HepG2 (cell line): Measurements from ENCODE around the gene SLC12A3. TPM values are rescaled to one million over a fixed set of nuclear protein-coding genes. Genes with fewer than 3 reads are reported as not detected.
A peak's percentile ranks its signal among the peaks of the same experiment; 100 is the strongest.

ENCODE experiments used
- CAMTA2 ChIP-seq: sonication (generic); formaldehyde crosslinking; IDR thresholded peaks from 2 replicates; pipeline ENCODE4 v1.4.0; 2020; ENCODE audit warnings: mild to moderate bottlenecking, missing genetic modification reagents, borderline replicate concordance
- HCFC1 ChIP-seq: fragments of 150-350 bp; IDR thresholded peaks from 2 replicates; pipeline ENCODE4 v1.6.1; 2014; ENCODE audit warnings: low read depth, low read length
- HIVEP1 ChIP-seq: sonication (generic); formaldehyde crosslinking; IDR thresholded peaks from 2 replicates; pipeline ENCODE4 v1.4.0; 2020; ENCODE audit warnings: mild to moderate bottlenecking, missing genetic modification reagents
- HNF4A ChIP-seq: sonication (generic); formaldehyde crosslinking; IDR thresholded peaks from 2 replicates; pipeline ENCODE4 v1.4.0; 2020; ENCODE audit warnings: missing genetic modification reagents
- KDM6A ChIP-seq: IDR thresholded peaks from 2 replicates; pipeline ENCODE4 v1.6.1; 2016; ENCODE audit warnings: low read depth
- KMT2B ChIP-seq: IDR thresholded peaks from 2 replicates; pipeline ENCODE4 v1.6.1; 2016; ENCODE audit warnings: missing genetic modification reagents, missing compliant biosample characterization
- MXI1 ChIP-seq: IDR thresholded peaks from 3 replicates; pipeline ENCODE4 v1.6.1; 2012; ENCODE audit warnings: low read depth, low read length, inconsistent platforms, borderline replicate concordance
- MYC ChIP-seq: sonication (generic); formaldehyde crosslinking; IDR thresholded peaks from 2 replicates; pipeline ENCODE4 v1.9.0; 2021; ENCODE audit warnings: missing genetic modification reagents, borderline replicate concordance
- TOE1 ChIP-seq: sonication (generic); formaldehyde crosslinking; IDR thresholded peaks from 2 replicates; pipeline ENCODE4 v1.4.0; 2020; ENCODE audit warnings: mild to moderate bottlenecking, missing genetic modification reagents
- TOPORS ChIP-seq: sonication (generic); formaldehyde crosslinking; IDR thresholded peaks from 2 replicates; pipeline ENCODE4 v1.8.0; 2023; ENCODE audit warnings: mild to moderate bottlenecking, missing genetic modification reagents
- XBP1 ChIP-seq: sonication (generic); formaldehyde crosslinking; IDR thresholded peaks from 2 replicates; pipeline ENCODE4 v1.5.0; 2020; ENCODE audit warnings: missing genetic modification reagents
- ZNF180 ChIP-seq: sonication (generic); formaldehyde crosslinking; IDR thresholded peaks from 2 replicates; pipeline ENCODE4 v1.4.0; 2020; ENCODE audit warnings: low read depth, missing genetic modification reagents, borderline replicate concordance
- ZNF343 ChIP-seq: sonication (generic); formaldehyde crosslinking; IDR thresholded peaks from 2 replicates; pipeline ENCODE4 v1.4.0; 2020; ENCODE audit warnings: mild to moderate bottlenecking, missing genetic modification reagents
- ZXDC ChIP-seq: sonication (generic); formaldehyde crosslinking; IDR thresholded peaks from 2 replicates; pipeline ENCODE4 v1.5.0; 2020; ENCODE audit warnings: mild to moderate bottlenecking, missing genetic modification reagents
- polyA plus RNA-seq, 8 experiments: library from polyadenylated mRNA; depleted of rRNA in 3 of 8; stranded (reverse) in 7 of 8; unstranded in 1 of 8; fragments of >200 nt; fragmentation: Illumina TruSeq in 4 of 8; extraction: Trizol in 4 of 8; gene quantifications; 2 replicates each; pipeline versions ENCODE4 v1.2.1 to v1.2.3, GENCODE V29; 2011 to 2016; ENCODE audit warnings: low read depth in 4 of 8, missing spikeins in 1 of 8, mixed read lengths in 1 of 8; ENCODE audit not compliant: insufficient read depth in 1 of 8
- total RNA-seq, 5 experiments: library from RNA; depleted of rRNA; stranded (reverse); fragments of >200 nt; fragmentation: Illumina TruSeq; extraction: Trizol; gene quantifications; 2 replicates each; pipeline ENCODE4 v1.2.3, GENCODE V29; 2016; ENCODE audit warnings: low read depth in 1 of 5
- TF ChIP-seq, protein P1 (sequence below): sonication (generic); formaldehyde crosslinking; IDR thresholded peaks from 2 replicates; pipeline ENCODE4 v1.5.1; 2020; ENCODE audit warnings: mild to moderate bottlenecking, missing genetic modification reagents
- TF ChIP-seq, protein P2 (sequence below): sonication (generic); formaldehyde crosslinking; IDR thresholded peaks from 2 replicates; pipeline ENCODE4 v1.4.0; 2020; ENCODE audit warnings: mild to moderate bottlenecking, missing genetic modification reagents
- TF ChIP-seq, protein P3 (sequence below): IDR thresholded peaks from 2 replicates; pipeline ENCODE4 v1.6.1; 2016; ENCODE audit warnings: mild to moderate bottlenecking

Gene SLC12A3
- total and polyA plus RNA-seq, 2 of the 13 experiments (the other 11 are each of a cell fraction or from before 2014, with no cell fraction given): 6.2 TPM; not detected in 1

DNA sequence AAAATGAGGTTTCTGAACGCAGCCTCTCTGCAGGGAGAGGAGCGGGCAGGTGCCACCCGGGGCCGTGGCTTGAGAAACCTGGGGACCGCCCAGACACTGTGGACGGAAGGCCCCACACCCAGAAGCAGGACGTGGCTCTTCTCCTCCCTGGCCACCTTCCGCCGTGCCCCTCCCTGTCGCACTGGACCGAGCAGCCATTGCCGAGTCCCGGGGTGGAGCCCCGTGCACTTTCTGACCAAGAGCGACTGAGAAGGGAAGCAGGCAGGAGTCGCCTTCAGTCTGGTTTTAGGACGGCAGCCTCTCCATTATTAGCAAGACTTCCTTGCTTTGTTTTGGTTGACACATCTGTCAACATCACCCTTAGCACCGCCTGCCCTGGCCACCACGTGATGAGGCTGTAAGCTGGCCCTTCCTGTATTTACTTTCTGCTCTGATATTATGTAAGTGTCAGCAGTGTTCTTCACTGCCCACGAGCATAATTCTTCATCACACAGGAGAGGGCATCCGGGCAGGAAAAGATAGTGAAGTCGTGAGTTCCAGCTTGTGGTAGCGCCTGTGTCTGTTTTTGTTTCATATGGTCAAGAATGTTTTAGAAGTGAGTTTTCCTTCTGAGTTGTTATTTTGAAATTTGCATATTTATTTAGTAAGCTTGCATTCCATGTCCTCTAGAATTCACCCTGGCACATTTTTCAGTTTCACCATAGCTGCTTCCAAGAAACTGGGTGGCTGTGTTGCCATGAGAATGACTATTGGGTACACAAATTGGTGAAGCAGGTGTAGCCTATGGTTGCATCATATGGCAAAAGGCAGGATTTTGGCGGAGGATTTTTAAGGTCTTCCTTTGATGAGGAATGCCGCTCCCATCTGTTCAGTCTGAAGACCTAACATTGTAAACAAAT is 68.0 kb downstream of the SLC12A3 start (continued):
- TF ChIP-seq, protein P1, sequence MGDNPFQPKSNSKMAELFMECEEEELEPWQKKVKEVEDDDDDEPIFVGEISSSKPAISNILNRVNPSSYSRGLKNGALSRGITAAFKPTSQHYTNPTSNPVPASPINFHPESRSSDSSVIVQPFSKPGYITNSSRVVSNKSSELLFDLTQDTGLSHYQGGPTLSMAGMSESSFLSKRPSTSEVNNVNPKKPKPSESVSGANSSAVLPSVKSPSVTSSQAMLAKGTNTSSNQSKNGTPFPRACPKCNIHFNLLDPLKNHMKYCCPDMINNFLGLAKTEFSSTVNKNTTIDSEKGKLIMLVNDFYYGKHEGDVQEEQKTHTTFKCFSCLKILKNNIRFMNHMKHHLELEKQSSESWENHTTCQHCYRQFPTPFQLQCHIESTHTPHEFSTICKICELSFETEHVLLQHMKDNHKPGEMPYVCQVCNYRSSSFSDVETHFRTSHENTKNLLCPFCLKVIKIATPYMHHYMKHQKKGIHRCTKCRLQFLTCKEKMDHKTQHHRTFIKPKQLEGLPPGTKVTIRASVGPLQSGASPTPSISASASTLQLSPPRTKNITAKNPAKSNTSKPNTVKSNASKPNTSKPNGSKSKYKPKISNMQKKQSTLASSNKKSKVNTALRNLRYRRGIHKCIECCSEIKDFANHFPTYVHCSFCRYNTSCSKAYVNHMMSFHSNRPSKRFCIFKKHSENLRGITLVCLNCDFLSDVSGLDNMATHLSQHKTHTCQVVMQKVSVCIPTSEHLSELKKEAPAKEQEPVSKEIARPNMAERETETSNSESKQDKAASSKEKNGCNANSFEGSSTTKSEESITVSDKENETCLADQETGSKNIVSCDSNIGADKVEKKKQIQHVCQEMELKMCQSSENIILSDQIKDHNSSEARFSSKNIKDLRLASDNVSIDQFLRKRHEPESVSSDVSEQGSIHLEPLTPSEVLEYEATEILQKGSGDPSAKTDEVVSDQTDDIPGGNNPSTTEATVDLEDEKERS (CRISPR knock-in tag): peak; percentile 78; the same call in 1 of the 2 replicates
- TF ChIP-seq XBP1 (CRISPR knock-in tag) (no peak; the same call in 1 of the 2 replicates), KDM6A (CRISPR knock-in tag) (no peak), HIVEP1 (0 out of 2 replicates have a peak, but pooled peaks have one; percentile 60), ZNF180 (no peak), TOE1 (CRISPR knock-in tag) (no peak), HCFC1 (no peak), MYC (CRISPR knock-in tag) (peak; percentile 66), TOPORS (CRISPR knock-in tag) (no peak), MXI1 (peak; percentile 99), KMT2B (peak; percentile 57), HNF4A (CRISPR knock-in tag) (peak; percentile 40; the same call in 1 of the 2 replicates), ZXDC (CRISPR knock-in tag) (no peak), ZNF343 (CRISPR knock-in tag) (no peak), CAMTA2 (CRISPR knock-in tag) (no peak)
- TF ChIP-seq, protein P2, sequence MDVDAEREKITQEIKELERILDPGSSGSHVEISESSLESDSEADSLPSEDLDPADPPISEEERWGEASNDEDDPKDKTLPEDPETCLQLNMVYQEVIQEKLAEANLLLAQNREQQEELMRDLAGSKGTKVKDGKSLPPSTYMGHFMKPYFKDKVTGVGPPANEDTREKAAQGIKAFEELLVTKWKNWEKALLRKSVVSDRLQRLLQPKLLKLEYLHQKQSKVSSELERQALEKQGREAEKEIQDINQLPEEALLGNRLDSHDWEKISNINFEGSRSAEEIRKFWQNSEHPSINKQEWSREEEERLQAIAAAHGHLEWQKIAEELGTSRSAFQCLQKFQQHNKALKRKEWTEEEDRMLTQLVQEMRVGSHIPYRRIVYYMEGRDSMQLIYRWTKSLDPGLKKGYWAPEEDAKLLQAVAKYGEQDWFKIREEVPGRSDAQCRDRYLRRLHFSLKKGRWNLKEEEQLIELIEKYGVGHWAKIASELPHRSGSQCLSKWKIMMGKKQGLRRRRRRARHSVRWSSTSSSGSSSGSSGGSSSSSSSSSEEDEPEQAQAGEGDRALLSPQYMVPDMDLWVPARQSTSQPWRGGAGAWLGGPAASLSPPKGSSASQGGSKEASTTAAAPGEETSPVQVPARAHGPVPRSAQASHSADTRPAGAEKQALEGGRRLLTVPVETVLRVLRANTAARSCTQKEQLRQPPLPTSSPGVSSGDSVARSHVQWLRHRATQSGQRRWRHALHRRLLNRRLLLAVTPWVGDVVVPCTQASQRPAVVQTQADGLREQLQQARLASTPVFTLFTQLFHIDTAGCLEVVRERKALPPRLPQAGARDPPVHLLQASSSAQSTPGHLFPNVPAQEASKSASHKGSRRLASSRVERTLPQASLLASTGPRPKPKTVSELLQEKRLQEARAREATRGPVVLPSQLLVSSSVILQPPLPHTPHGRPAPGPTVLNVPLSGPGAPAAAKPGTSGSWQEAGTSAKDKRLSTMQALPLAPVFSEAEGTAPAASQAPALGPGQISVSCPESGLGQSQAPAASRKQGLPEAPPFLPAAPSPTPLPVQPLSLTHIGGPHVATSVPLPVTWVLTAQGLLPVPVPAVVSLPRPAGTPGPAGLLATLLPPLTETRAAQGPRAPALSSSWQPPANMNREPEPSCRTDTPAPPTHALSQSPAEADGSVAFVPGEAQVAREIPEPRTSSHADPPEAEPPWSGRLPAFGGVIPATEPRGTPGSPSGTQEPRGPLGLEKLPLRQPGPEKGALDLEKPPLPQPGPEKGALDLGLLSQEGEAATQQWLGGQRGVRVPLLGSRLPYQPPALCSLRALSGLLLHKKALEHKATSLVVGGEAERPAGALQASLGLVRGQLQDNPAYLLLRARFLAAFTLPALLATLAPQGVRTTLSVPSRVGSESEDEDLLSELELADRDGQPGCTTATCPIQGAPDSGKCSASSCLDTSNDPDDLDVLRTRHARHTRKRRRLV (CRISPR knock-in tag): no peak
- TF ChIP-seq, protein P3, sequence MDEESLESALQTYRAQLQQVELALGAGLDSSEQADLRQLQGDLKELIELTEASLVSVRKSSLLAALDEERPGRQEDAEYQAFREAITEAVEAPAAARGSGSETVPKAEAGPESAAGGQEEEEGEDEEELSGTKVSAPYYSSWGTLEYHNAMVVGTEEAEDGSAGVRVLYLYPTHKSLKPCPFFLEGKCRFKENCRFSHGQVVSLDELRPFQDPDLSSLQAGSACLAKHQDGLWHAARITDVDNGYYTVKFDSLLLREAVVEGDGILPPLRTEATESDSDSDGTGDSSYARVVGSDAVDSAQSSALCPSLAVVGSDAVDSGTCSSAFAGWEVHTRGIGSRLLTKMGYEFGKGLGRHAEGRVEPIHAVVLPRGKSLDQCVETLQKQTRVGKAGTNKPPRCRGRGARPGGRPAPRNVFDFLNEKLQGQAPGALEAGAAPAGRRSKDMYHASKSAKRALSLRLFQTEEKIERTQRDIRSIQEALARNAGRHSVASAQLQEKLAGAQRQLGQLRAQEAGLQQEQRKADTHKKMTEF: peak; percentile 44
